ENCODE data around the gene TAPBP.

The TAPBP gene

DNA sequence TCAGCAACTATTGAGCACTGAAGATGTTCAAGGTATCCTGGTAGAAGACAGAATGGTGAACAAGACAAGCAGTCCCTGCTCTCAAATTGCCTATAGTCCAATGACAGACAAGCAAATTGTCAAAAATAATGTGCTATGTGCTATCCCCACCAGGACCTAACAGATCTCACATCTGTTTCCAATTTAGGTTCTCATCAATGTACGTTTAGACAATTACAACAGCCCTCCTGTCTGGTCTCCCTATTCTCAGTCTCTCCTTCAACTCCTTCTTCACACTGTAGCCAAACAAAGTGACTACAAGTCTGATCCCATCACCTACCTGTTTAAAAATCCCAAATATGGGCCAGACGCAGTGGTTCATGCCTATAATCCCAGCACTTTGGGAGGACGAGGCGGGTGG is 7.5 kb downstream of the TAPBP start:
- 95% methylated on average over 4 of the region's 4 CpGs for WGBS
- Histone ChIP-seq H3K27ac (ENCODE audit: low read depth, low read length) (no peak overlapping the region), H3K27me3 (ENCODE audit: insufficient read depth, low read length) (no peaks in the 10 kb centered on the region), H3K9ac (ENCODE audit: low read depth, low read length) (no peak overlapping the region), H3K4me1 (ENCODE audit: insufficient read depth, low read length) (no peaks in the 10 kb centered on the region), H3K9me3 (ENCODE audit: insufficient read depth, low read depth, low read length) (no peaks in the 10 kb centered on the region), H3K4me3 (ENCODE audit: low read length) (no peak overlapping the region), H3K36me3 (ENCODE audit: insufficient read depth, low read length) (peaks cover 10% of the 10 kb centered on the region; the same call in 1 of the 2 replicates)

- no peaks in the 10 kb centered on the region for H3K27me3 ChIP-seq (ENCODE audit: insufficient read depth, low read length)
- no peaks in the 10 kb centered on the region for H3K9me3 ChIP-seq (ENCODE audit: insufficient read depth, low read depth, low read length)
- H3K4me3 ChIP-seq (ENCODE audit: low read length): no peak overlapping the region
- H3K36me3 ChIP-seq (ENCODE audit: insufficient read depth, low read length): peaks cover 13% of the 10 kb centered on the region; the same call in 1 of the 2 replicates
- H3K4me1 ChIP-seq (ENCODE audit: insufficient read depth, low read length): no peaks in the 10 kb centered on the region
- no peak overlapping the region for H3K9ac ChIP-seq (ENCODE audit: low read depth, low read length)
- WGBS: 91% methylated on average over 8 of the region's 8 CpGs
- no peak overlapping the region for H3K27ac ChIP-seq (ENCODE audit: low read depth, low read length)
Measured at GRCh38 chr6:33305052-33305451, 8.8 kb downstream of the TAPBP start.

DNA sequence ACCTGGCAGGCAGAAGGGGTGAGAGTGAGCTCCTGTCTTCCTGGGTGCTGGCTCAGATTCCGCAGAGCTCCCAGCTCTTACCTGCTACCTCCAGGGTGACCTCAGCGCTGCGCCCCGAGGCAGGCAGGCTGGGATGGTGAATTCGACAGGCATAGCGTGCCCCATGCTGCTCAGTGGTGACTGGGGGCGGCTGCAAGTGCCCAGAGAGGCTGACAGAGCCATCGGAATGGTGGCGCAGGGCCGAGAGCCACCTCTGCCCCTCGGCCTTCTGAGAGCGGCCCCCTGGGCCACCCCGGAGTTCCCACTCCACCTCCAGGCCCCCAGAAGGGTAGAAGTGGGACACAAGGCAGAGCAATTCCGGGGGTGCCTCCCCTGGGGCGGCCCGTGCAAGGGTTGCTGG is 9.7 kb downstream of the TAPBP start:
- no peaks in the 10 kb centered on the region for H3K9me3 ChIP-seq (ENCODE audit: insufficient read depth, low read depth, low read length)
- H3K27me3 ChIP-seq (ENCODE audit: insufficient read depth, low read length): no peaks in the 10 kb centered on the region
- peaks cover 13% of the 10 kb centered on the region; the same call in 1 of the 2 replicates for H3K36me3 ChIP-seq (ENCODE audit: insufficient read depth, low read length)
- WGBS: 88% methylated on average over 16 of the region's 16 CpGs
- H3K9ac ChIP-seq (ENCODE audit: low read depth, low read length): no peak overlapping the region
- H3K27ac ChIP-seq (ENCODE audit: low read depth, low read length): no peak overlapping the region
- no peaks in the 10 kb centered on the region for H3K4me1 ChIP-seq (ENCODE audit: insufficient read depth, low read length)
- H3K4me3 ChIP-seq (ENCODE audit: low read length): no peak overlapping the region

GRCh38 chr6:33301877-33302276 is 12.0 kb downstream of the TAPBP start:
- WGBS: 90% methylated on average over 2 of the region's 3 CpGs
- no peaks in the 10 kb centered on the region for H3K27me3 ChIP-seq (ENCODE audit: insufficient read depth, low read length)
- no peaks in the 10 kb centered on the region for H3K9me3 ChIP-seq (ENCODE audit: insufficient read depth, low read depth, low read length)
- no peak overlapping the region for H3K27ac ChIP-seq (ENCODE audit: low read depth, low read length)
- peaks cover 13% of the 10 kb centered on the region; the same call in 1 of the 2 replicates for H3K36me3 ChIP-seq (ENCODE audit: insufficient read depth, low read length)
- H3K4me3 ChIP-seq (ENCODE audit: low read length): no peak overlapping the region
- no peaks in the 10 kb centered on the region for H3K4me1 ChIP-seq (ENCODE audit: insufficient read depth, low read length)
- no peak overlapping the region for H3K9ac ChIP-seq (ENCODE audit: low read depth, low read length)

- H3K36me3 ChIP-seq (ENCODE audit: insufficient read depth, low read length): peaks cover 21% of the 10 kb centered on the region; the same call in 1 of the 2 replicates
- no peaks in the 10 kb centered on the region for H3K27me3 ChIP-seq (ENCODE audit: insufficient read depth, low read length)
- peak overlapping the region; percentile 89 for H3K9ac ChIP-seq (ENCODE audit: low read depth, low read length)
- under 1% methylated on average over 54 of the region's 54 CpGs for WGBS
- no peaks in the 10 kb centered on the region for H3K4me1 ChIP-seq (ENCODE audit: insufficient read depth, low read length)
- peak overlapping the region; percentile 99 for H3K27ac ChIP-seq (ENCODE audit: low read depth, low read length)
- H3K4me3 ChIP-seq (ENCODE audit: low read length): peak overlapping the region; percentile 78
- no peaks in the 10 kb centered on the region for H3K9me3 ChIP-seq (ENCODE audit: insufficient read depth, low read depth, low read length)
Measured at GRCh38 chr6:33299237-33299944, 14.5 kb downstream of the TAPBP start.

DNA sequence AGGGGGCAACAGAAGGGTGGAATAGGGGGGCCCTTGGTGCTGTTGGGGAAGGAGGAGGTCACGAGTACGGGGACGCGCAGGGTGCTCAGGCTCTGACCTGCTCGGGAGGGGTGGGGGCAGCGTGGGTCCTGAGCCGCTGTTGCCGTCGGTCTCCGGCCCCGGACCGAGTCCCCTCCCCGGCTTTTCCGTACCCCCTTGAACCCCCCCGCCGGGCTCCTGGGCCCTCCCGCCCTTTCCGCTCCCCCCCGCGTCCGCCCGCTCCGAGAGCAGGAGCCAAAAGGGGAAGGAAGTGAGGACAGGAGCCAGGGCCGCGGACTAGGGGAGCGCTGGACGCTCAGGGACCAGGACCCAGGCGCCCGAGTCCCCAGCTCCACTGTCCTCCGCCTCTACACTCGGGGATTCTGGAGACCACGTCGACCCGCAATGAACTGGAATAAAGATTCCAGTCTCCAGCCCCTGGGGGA is 15.1 kb downstream of the TAPBP start, which contains the start of gene RGL2:
TSS of gene RGL2 (minus strand) at position 170 of the 464 bp plus-strand sequence. CDS start 332 bp downstream, outside the sequence.
- WGBS: under 1% methylated on average over 30 of the region's 34 CpGs
- peaks cover 23% of the 10 kb centered on the region; the same call in 1 of the 2 replicates for H3K36me3 ChIP-seq (ENCODE audit: insufficient read depth, low read length)

GRCh38 chr6:33297956-33298772 is 15.7 kb downstream of the TAPBP start:
- under 1% methylated on average over 35 of the region's 42 CpGs for WGBS
- Histone ChIP-seq H3K4me1 (ENCODE audit: insufficient read depth, low read length) (no peaks in the 10 kb centered on the region), H3K36me3 (ENCODE audit: insufficient read depth, low read length) (peaks cover 26% of the 10 kb centered on the region; the same call in 1 of the 2 replicates), H3K27ac (ENCODE audit: low read depth, low read length) (peak overlapping the region; percentile 75; the same call in 1 of the 2 replicates), H3K4me3 (ENCODE audit: low read length) (peak overlapping the region; percentile 78), H3K27me3 (ENCODE audit: insufficient read depth, low read length) (no peaks in the 10 kb centered on the region), H3K9ac (ENCODE audit: low read depth, low read length) (peak overlapping the region; percentile 73), H3K9me3 (ENCODE audit: insufficient read depth, low read depth, low read length) (no peaks in the 10 kb centered on the region)

More for the DNA sequence above, 15.1 kb downstream of the TAPBP start, which contains the start of gene RGL2:
- H3K4me1 ChIP-seq (ENCODE audit: insufficient read depth, low read length): no peaks in the 10 kb centered on the region
- H3K27ac ChIP-seq (ENCODE audit: low read depth, low read length): peak within 1 kb of the TSS; percentile 99
- no peaks in the 10 kb centered on the region for H3K27me3 ChIP-seq (ENCODE audit: insufficient read depth, low read length)
- no peaks in the 10 kb centered on the region for H3K9me3 ChIP-seq (ENCODE audit: insufficient read depth, low read depth, low read length)
- H3K4me3 ChIP-seq (ENCODE audit: low read length): peak within 1 kb of the TSS; percentile 78
- H3K9ac ChIP-seq (ENCODE audit: low read depth, low read length): peak within 1 kb of the TSS; percentile 89

- Histone ChIP-seq H3K27me3 (ENCODE audit: insufficient read depth, low read length) (no peaks in the 10 kb centered on the region), H3K36me3 (ENCODE audit: insufficient read depth, low read length) (peaks cover 33% of the 10 kb centered on the region; the same call in 1 of the 2 replicates), H3K9ac (ENCODE audit: low read depth, low read length) (peak overlapping the region; percentile 69), H3K4me1 (ENCODE audit: insufficient read depth, low read length) (no peaks in the 10 kb centered on the region), H3K4me3 (ENCODE audit: low read length) (peak overlapping the region; percentile 78), H3K9me3 (ENCODE audit: insufficient read depth, low read depth, low read length) (no peaks in the 10 kb centered on the region), H3K27ac (ENCODE audit: low read depth, low read length) (peak overlapping the region; percentile 71)
- 3% methylated on average over 16 of the region's 16 CpGs for WGBS
Measured at GRCh38 chr6:33297406-33297955, 16.4 kb downstream of the TAPBP start.

DNA sequence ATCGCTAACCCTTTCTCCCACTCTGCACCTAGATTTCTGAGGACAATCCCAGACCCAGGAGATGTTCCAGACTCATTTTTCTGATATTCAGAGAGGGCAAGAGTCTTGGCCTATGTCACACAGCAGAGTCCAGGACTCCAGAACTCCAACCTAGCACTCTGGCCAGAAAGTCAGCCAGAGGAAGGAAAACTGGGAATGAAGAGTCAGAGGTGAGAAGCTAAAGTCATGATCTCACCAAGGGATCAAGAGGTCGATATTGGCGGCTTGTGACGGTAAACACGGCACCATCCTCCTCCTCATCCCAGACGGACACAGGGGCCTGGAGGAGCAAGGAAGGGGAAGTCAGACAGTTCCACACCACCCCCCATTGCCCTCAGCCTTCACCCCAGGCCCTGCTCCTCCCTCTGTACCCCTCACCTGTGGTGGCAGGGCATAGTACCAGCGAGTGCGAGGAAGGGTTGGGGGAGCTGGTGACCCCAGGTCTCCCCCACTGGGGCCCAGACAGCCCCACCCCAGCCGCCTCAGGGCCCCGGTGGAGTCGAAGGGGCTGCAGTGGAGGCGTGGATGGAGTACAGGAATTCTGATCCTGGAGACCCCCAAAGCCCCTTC is 17.0 kb downstream of the TAPBP start:
- Histone ChIP-seq H3K9ac (ENCODE audit: low read depth, low read length) (peak overlapping the region; percentile 69), H3K27me3 (ENCODE audit: insufficient read depth, low read length) (no peaks in the 10 kb centered on the region), H3K4me1 (ENCODE audit: insufficient read depth, low read length) (no peaks in the 10 kb centered on the region), H3K9me3 (ENCODE audit: insufficient read depth, low read depth, low read length) (no peaks in the 10 kb centered on the region), H3K27ac (ENCODE audit: low read depth, low read length) (peak overlapping the region; percentile 71), H3K36me3 (ENCODE audit: insufficient read depth, low read length) (peaks cover 38% of the 10 kb centered on the region), H3K4me3 (ENCODE audit: low read length) (peak overlapping the region; percentile 78)
- 74% methylated on average over 8 of the region's 12 CpGs for WGBS

GRCh38 chr6:33295621-33296369 is 18.1 kb downstream of the TAPBP start:
- no peaks in the 10 kb centered on the region for H3K9me3 ChIP-seq (ENCODE audit: insufficient read depth, low read depth, low read length)
- H3K4me1 ChIP-seq (ENCODE audit: insufficient read depth, low read length): no peaks in the 10 kb centered on the region
- WGBS: 94% methylated on average over 15 of the region's 15 CpGs
- H3K4me3 ChIP-seq (ENCODE audit: low read length): no peak overlapping the region
- no peak overlapping the region for H3K9ac ChIP-seq (ENCODE audit: low read depth, low read length)
- H3K27ac ChIP-seq (ENCODE audit: low read depth, low read length): no peak overlapping the region
- peaks cover 44% of the 10 kb centered on the region for H3K36me3 ChIP-seq (ENCODE audit: insufficient read depth, low read length)
- H3K27me3 ChIP-seq (ENCODE audit: insufficient read depth, low read length): no peaks in the 10 kb centered on the region
